Ovary (tissue), 9 donors: ENCODE results near the gene PNPLA1. TPM values are rescaled to one million over a fixed set of nuclear protein-coding genes. Genes with fewer than 3 reads are reported as not detected.

Source experiments
- DNase-seq, 5 donors: peaks; one replicate each; pipeline ENCODE4 v3.0.0-alpha.2; 2019 to 2020
- H3K27ac ChIP-seq, 2 donors: fragments of 200-600 bp; one replicate each; pipeline versions ENCODE4 v1.5.1 to v1.8.0; 2019 to 2022
- H3K27me3 ChIP-seq: fragments of 200-600 bp; one replicate; pipeline ENCODE4 v1.8.0; 2022
- H3K36me3 ChIP-seq: fragments of 200-600 bp; sonication (generic); one replicate; pipeline ENCODE4 v1.5.1; 2019
- H3K4me1 ChIP-seq: one replicate; pipeline ENCODE4 v1.8.1; 2013; ENCODE audit warnings: mild to moderate bottlenecking, moderate library complexity; ENCODE audit not compliant: insufficient read depth
- H3K4me3 ChIP-seq: fragments of 200-600 bp; sonication (generic); one replicate; pipeline ENCODE4 v1.5.1; 2017
- H3K9me3 ChIP-seq, 2 donors: fragments of 200-600 bp in 1 of 2; sonication (generic) in 1 of 2; one replicate each; pipeline versions ENCODE4 v1.5.1 to v1.8.1; 2013 to 2019; ENCODE audit warnings: mild to moderate bottlenecking in 1 of 2, moderate library complexity in 1 of 2
- EP300 ChIP-seq: sonication (generic); formaldehyde crosslinking; IDR thresholded peaks from one replicate; pipeline ENCODE4 v1.6.1; 2017; ENCODE audit warnings: antibody characterized with exemption
- POLR2A ChIP-seq: fragments of 450-650 bp; IDR thresholded peaks from one replicate; pipeline ENCODE4 v1.6.1; 2017; ENCODE audit warnings: antibody characterized with exemption, mild to moderate bottlenecking, moderate library complexity
- WGBS, 3 donors: extraction: QIAGEN DNeasy Blood & Tissue Kit in 1 of 3; methylation state at CpG; one replicate each; pipeline versions ENCODE4 v1.1.5 to v1.1.7; 2013 to 2017; 5-methylcytosine and 5-hydroxymethylcytosine counted together
- intact Hi-C, 4 donors: fragments of 100-400 bp; cut with DNase I; formaldehyde crosslinking; loops; one replicate each; pipeline versions ENCODE4 v1.11.0 to v1.15.1; 2022 to 2023
- polyA plus RNA-seq, 2 donors: library from polyadenylated mRNA; stranded (reverse); fragments of 200-250 nt in 1 of 2; fragments of 350-450 nt in 1 of 2; fragmentation: Illumina TruSeq in 1 of 2; extraction: RNeasy Lipid Tissue Mini Kit (QIAGEN cat#74804) in 1 of 2; gene quantifications; one replicate each; pipeline ENCODE4 v1.2.3, GENCODE V29; 2013 to 2014
- total RNA-seq, 7 donors: library from RNA; depleted of rRNA in 2 of 7; stranded (reverse); fragments of >200 nt in 2 of 7; fragmentation: NEBNext Ultra II Directional in 3 of 7; extraction: Animal tissue kit (Norgen Biotek cat#: 25700) in 3 of 7; gene quantifications; one replicate each; pipeline versions ENCODE4 v1.1.0 to v1.2.4, GENCODE V29; 2016 to 2023
- TF ChIP-seq, protein P1 (sequence below), 3 donors: fragments of 450-650 bp in 2 of 3; fragments of 200-600 bp in 1 of 3; IDR thresholded peaks; one replicate each; pipeline versions ENCODE4 v1.5.1 to v1.8.0; 2016 to 2022; ENCODE audit warnings: antibody characterized with exemption in 3 of 3, mild to moderate bottlenecking in 1 of 3
- donor health status: DM: no; HTN: no; CAD: no; lungs with moderate emphysema.
- donor health status: DM: no; HTN: no; CAD: no.
- donor health status: Bipolar disorder and iron deficiency.
- donor health status: DM: yes; HTN: yes; CAD: no.
- donor health status: DM: no; HTN: no; CAD: no.
- donor health status: DM: yes; HTN: yes; CAD: no.

PNPLA1 gene
- total and polyA plus RNA-seq, 9 donors: 0.04 to 0.20 (median 0.12) TPM; not detected in 5

DNA sequence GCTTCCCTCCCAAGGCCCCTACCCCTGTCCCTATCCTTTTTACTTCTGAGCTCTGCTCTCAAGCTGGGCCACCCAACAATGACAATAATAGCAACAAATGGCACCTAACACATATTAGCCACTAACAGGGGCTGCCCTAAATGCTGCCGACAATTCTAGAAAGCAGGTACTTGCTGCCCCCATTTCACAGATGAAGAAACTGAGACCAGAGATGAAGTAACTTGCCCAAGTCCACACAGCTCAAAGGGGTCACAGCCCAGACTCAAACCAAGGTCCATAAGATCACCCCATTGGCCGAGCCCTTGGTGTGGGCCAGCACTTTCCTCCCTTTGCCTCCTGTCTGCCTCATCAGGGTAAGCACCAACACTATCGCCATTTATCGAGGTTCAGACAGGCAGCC is 54.9 kb downstream of the PNPLA1 start:
- Histone ChIP-seq H3K4me3 (no peak overlapping the region), H3K9me3 (no peaks in the 10 kb centered on the region), H3K27ac (no peak overlapping the region), H3K4me1 (no peaks in the 10 kb centered on the region), H3K27me3 (no peaks in the 10 kb centered on the region), H3K36me3 (no peaks in the 10 kb centered on the region)
- TF ChIP-seq EP300: no peak
- TF ChIP-seq, protein P1, sequence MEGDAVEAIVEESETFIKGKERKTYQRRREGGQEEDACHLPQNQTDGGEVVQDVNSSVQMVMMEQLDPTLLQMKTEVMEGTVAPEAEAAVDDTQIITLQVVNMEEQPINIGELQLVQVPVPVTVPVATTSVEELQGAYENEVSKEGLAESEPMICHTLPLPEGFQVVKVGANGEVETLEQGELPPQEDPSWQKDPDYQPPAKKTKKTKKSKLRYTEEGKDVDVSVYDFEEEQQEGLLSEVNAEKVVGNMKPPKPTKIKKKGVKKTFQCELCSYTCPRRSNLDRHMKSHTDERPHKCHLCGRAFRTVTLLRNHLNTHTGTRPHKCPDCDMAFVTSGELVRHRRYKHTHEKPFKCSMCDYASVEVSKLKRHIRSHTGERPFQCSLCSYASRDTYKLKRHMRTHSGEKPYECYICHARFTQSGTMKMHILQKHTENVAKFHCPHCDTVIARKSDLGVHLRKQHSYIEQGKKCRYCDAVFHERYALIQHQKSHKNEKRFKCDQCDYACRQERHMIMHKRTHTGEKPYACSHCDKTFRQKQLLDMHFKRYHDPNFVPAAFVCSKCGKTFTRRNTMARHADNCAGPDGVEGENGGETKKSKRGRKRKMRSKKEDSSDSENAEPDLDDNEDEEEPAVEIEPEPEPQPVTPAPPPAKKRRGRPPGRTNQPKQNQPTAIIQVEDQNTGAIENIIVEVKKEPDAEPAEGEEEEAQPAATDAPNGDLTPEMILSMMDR (IDR thresholded peaks at IDR 0.05): no peak
- TF ChIP-seq POLR2A: no peak
- WGBS, 3 donors: 77 to 79% (median 77%) methylated on average over 4 of the region's 4 CpGs
- DNase-seq: no peak
- intact Hi-C loops: no loop called here

GRCh38 chr6:36326356-36326995 is 56.6 kb downstream of the PNPLA1 start:
- Histone ChIP-seq H3K36me3 (no peaks in the 10 kb centered on the region), H3K9me3 (no peaks in the 10 kb centered on the region), H3K27me3 (no peaks in the 10 kb centered on the region), H3K27ac (no peak overlapping the region), H3K4me3 (no peak overlapping the region), H3K4me1 (no peaks in the 10 kb centered on the region)
- TF ChIP-seq EP300: no peak
- TF ChIP-seq, protein P1 (IDR thresholded peaks at IDR 0.05): no peak
- TF ChIP-seq POLR2A: no peak
- 29 to 36% (median 32%) methylated on average over 7 of the region's 7 CpGs for WGBS, 3 donors
- intact Hi-C loops: no loop called here
- no peak for DNase-seq

GRCh38 chr6:36327226-36327918 is 57.5 kb downstream of the PNPLA1 start:
- intact Hi-C loops: no loop called here
- TF ChIP-seq, protein P1 (IDR thresholded peaks at IDR 0.05): no peak
- TF ChIP-seq EP300 (no peak), POLR2A (no peak)
- no peak for DNase-seq
- Histone ChIP-seq H3K4me3 (no peak overlapping the region), H3K27ac (no peak overlapping the region), H3K36me3 (no peaks in the 10 kb centered on the region), H3K9me3 (no peaks in the 10 kb centered on the region), H3K27me3 (no peaks in the 10 kb centered on the region), H3K4me1 (no peaks in the 10 kb centered on the region)
- WGBS, 3 donors: 52 to 60% (median 53%) methylated on average over 6 of the region's 6 CpGs

GRCh38 chr6:36327919-36328236 is 58.0 kb downstream of the PNPLA1 start:
- no peaks in the 10 kb centered on the region for H3K27me3 ChIP-seq
- no peaks in the 10 kb centered on the region for H3K4me1 ChIP-seq
- H3K9me3 ChIP-seq: no peaks in the 10 kb centered on the region
- no peak overlapping the region for H3K27ac ChIP-seq
- no peak overlapping the region for H3K4me3 ChIP-seq
- no peak for DNase-seq
- no peaks in the 10 kb centered on the region for H3K36me3 ChIP-seq
- intact Hi-C loops: no loop called here
- no peak for TF ChIP-seq POLR2A
- TF ChIP-seq, protein P1 (IDR thresholded peaks at IDR 0.05): no peak
- no peak for TF ChIP-seq EP300
